PFSK-1 (cell line): ENCODE measurements around the gene ABL2.

Source experiments
- FOXP2 ChIP-seq: optimal IDR thresholded peaks from 2 replicates; pipeline ENCODE3; 2011; ENCODE audit warnings: borderline replicate concordance, control low read depth, inconsistent platforms; ENCODE audit not compliant: insufficient read depth; ENCODE audit errors: extremely low read length, extremely low read depth
- POLR2AphosphoS5 ChIP-seq: IDR thresholded peaks from 2 replicates; pipeline ENCODE4 v1.6.1; 2012; ENCODE audit warnings: low read depth, mild to moderate bottlenecking, control low read depth, low read length, moderate library complexity
- REST ChIP-seq, 2 experiments: IDR thresholded peaks; 2 replicates each; pipeline versions ENCODE4 v1.6.1 to v1.8.0; 2011 to 2012; ENCODE audit warnings: low read depth in 2 of 2, low read length in 2 of 2, control low read depth in 1 of 2, inconsistent platforms in 1 of 2, mild to moderate bottlenecking in 1 of 2, moderate library complexity in 1 of 2; ENCODE audit not compliant: insufficient read depth in 1 of 2
- SIN3A ChIP-seq: IDR thresholded peaks from 2 replicates; pipeline ENCODE4 v1.6.1; 2012; ENCODE audit warnings: mild to moderate bottlenecking, low read length, moderate library complexity, borderline replicate concordance; ENCODE audit not compliant: insufficient read depth
- TAF1 ChIP-seq: IDR thresholded peaks from 2 replicates; pipeline ENCODE4 v1.6.1; 2012; ENCODE audit warnings: low read length, control low read depth, borderline replicate concordance; ENCODE audit not compliant: insufficient read depth

Gene ABL2

GRCh38 chr1:179195376-179195775 lies 34.1 kb downstream of the ABL2 start:
- TF ChIP-seq REST (IDR thresholded peaks at IDR 0.05; ENCODE audit: insufficient read depth in 1 of 2, low read depth in 2 of 2, low read length in 2 of 2) (no peak), SIN3A (no peak), FOXP2 (no peak), POLR2AphosphoS5 (no peak), TAF1 (no peak)

GRCh38 chr1:179194068-179194537 lies 35.4 kb downstream of the ABL2 start:
- TF ChIP-seq REST (IDR thresholded peaks at IDR 0.05; ENCODE audit: insufficient read depth in 1 of 2, low read depth in 2 of 2, low read length in 2 of 2): no peak
- no peak for TF ChIP-seq FOXP2
- no peak for TF ChIP-seq POLR2AphosphoS5

- no peak for TF ChIP-seq TAF1
- no peak for TF ChIP-seq SIN3A
- no peak for TF ChIP-seq FOXP2
- TF ChIP-seq POLR2AphosphoS5: no peak
- no peak for TF ChIP-seq REST (IDR thresholded peaks at IDR 0.05; ENCODE audit: insufficient read depth in 1 of 2, low read depth in 2 of 2, low read length in 2 of 2)
Observed at GRCh38 chr1:179190861-179191260, 38.6 kb downstream of the ABL2 start.

GRCh38 chr1:179187735-179188471 lies 41.6 kb downstream of the ABL2 start:
- TF ChIP-seq FOXP2 (no peak), SIN3A (no peak), POLR2AphosphoS5 (no peak), TAF1 (no peak), REST (IDR thresholded peaks at IDR 0.05; ENCODE audit: insufficient read depth in 1 of 2, low read depth in 2 of 2, low read length in 2 of 2) (no peak)

- TF ChIP-seq SIN3A (no peak), TAF1 (no peak), FOXP2 (no peak), POLR2AphosphoS5 (no peak), REST (IDR thresholded peaks at IDR 0.05; ENCODE audit: insufficient read depth in 1 of 2, low read depth in 2 of 2, low read length in 2 of 2) (no peak)
Observed at GRCh38 chr1:179187043-179187442, 42.4 kb downstream of the ABL2 start.
